Esophagus squamous epithelium (tissue), 4 donors: Measurements from ENCODE around the gene POC1A.

Experiments used
- CTCF ChIP-seq, 6 experiments: fragments of 450-650 bp in 4 of 6; fragments of 200-600 bp in 2 of 6; sonication (generic) in 2 of 6; IDR thresholded peaks; one replicate each; pipeline ENCODE4 v1.5.1; 2016 to 2019; ENCODE audit warnings: antibody characterized with exemption in 6 of 6, mild to moderate bottlenecking in 4 of 6, moderate library complexity in 4 of 6
- POLR2A ChIP-seq, 4 donors: fragments of 450-650 bp; IDR thresholded peaks; one replicate each; pipeline ENCODE4 v1.6.1; 2017; ENCODE audit warnings: antibody characterized with exemption in 4 of 4, mild to moderate bottlenecking in 4 of 4, moderate library complexity in 3 of 4

DNA sequence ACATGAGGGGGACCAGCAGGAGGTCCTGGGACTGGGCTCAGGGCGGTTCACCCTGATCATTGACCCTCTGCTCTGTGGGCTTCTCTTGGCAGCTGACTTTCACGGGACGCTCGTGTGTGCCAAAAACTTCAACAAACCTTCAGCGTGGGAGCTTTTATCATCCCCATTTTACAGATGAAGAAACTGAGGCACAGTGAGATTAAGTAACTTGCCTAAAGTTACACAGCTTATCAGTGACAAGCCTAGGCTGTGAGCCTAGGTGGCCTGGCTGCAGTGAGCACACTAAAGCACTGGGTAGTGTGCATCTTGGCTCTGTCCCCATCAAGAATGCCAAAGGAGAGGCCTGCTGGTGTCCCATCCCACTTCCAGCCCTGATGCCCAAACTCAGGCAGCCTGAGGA is 74.3 kb downstream of the POC1A start:
- no peak for TF ChIP-seq POLR2A (IDR thresholded peaks at IDR 0.05)
- no peak for TF ChIP-seq CTCF (IDR thresholded peaks at IDR 0.05)
